ENCODE measurements around the gene SND1.
A peak's percentile ranks its signal among the peaks of the same experiment; 100 is the strongest.

Gene SND1

DNA sequence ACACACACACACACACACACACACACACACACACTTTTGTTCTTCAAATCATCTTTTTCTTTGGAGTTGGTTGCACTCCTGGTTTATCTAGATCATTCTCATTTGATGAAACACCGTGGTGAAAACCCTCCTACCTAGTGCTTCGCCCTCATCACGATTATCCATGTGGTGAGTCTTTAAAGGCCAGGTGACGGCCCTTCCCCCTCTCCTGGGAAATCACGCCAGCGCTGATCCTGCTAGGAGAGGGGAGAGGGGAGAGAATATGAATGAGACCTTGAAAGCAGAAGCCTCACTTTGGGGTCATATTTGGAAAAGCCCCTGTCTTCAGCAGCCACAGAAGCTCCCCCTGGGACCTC is 483.1 kb downstream of the SND1 start:
- DNase-seq (ENCODE audit: low read depth, low spot score), result no peak

DNA sequence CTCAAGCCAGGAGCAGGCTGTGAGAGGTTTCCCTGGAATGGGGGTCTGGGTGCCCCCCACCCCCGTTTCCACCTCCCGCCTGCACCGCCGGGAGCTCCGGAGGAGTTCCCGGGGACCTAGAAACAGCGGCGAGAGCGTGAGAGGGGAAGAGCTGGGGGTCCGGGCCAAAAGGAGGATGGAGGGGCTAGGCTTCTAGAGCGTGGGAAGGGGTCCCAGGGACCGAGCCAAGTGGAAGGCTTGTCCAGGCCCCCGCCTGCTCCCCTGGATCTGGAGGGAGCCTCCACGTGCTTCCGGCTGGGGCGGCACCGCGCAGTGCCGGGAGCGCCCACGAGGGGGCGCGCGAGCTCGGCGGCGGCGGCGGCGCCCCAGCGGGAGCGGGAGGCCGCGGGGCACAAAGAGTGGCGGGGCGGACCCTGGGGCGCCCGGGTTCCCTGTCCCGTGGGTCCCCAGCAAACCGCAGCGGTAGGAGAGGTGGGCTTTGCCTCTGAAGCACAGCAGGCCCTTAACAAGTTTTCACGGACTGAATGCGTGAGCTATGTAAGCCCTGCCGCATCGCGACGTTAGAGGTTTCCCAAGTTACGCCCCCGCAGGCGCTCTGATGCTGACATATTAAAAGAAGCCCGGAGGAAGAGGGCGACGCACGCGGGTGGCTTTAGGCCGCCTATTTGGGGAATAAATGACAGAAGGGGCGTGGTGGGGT is 483.7 kb downstream of the SND1 start:
- DNase-seq (ENCODE audit: low read depth, low spot score), result peak; percentile 27

DNA sequence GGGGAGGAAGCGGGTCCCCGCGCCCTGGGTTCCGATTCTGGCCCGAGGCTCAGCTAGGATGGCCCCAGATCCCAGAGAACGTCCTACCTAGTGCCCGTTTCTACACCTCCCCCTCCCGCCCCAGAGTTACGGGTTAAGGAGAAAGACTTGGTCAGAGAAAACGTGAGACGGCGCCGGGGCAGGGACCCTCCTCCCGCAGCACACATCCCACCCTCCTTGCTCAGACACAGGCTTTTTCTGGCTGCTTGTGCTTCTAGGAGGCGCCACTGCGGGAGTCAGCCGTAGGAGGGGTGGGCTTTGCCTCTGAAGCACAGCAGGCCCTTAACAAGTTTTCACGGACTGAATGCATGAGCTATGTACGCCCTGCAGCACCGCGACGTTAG is 484.2 kb downstream of the SND1 start:
- no peak for DNase-seq (ENCODE audit: low read depth, low spot score)

DNA sequence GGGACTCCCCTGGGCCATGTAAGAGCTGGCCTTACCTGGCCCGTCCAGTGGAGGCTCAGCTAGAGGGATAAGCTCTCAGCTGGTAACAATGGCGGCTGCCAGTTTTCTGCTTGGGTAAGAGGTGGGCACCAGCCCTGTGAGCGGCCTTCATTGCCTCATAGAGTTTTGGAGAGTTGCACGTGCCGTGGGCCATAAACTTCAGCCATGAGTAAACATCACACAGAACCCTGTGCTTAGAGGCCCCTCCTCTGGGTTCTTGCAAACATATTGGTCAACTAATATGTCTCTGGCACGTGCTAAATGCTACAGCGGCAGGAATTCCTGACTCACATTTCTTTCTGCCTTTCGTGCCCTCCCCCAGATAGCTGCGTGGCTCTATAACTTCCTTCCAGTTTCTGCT is 485.2 kb downstream of the SND1 start:
- no peak for DNase-seq (ENCODE audit: low read depth, low spot score)

DNA sequence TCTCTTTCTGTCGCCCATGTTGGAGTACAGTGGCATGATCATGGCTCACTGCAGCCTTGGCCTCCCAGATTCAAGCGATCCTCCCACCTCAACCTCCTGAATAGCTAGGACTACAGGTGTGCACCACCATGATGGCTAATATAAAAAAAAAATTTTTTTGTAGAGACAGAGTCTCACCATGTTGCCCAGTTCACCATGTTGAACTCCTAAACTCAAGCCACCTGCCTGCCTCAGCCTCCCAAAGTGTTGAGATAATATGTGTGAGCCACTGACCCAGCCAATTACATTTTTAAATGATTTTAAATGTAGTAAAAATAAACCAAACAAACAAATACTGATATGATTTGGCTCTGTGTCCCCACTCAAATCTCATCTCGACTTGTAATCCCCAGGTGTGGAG is 487.4 kb downstream of the SND1 start:
- DNase-seq (ENCODE audit: low read depth, low spot score), result no peak

DNA sequence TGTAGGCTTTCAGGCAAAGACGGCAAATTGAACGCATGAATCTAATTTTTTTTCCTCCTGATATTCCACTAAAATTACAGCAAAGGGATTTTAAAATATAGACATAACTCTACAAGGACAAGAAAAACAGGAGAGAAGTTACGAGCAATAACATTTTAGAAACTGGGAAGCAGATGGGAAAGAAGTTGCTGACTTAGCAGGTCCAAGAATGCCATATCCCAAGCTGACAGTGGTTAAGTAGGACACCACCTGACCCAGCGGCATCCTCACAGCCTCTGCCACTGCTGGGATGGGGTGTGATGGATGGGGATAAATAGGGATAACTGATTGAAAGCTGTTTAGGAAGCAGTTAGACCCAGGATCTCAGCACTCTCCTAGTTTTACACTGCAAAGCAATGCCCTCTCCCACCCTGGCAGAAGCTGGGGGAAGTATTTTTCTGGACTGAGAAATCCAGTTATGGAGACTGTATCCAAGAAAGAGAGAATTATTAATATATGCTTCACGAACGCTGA is 489.7 kb downstream of the SND1 start:
- DNase-seq (ENCODE audit: low read depth, low spot score), result no peak

Measured in activated naive CD8-positive, alpha-beta T cell treated with anti-CD3 and anti-CD28 coated beads, Interleukin-2, amount 50 U/mL, for 16 hours (primary cell).